Liver (tissue), 9 donors: Measurements from ENCODE around the gene DPP6. TPM values are rescaled to one million over a fixed set of nuclear protein-coding genes. Genes with fewer than 3 reads are reported as not detected.

Experiments used
- DNase-seq: peaks from one replicate; pipeline ENCODE4 v3.0.0-alpha.2; 2017; ENCODE audit warnings: low spot score
- H3K27ac ChIP-seq, 2 donors: one replicate each; pipeline ENCODE4 v1.7.0; 2013; ENCODE audit warnings: inconsistent platforms in 2 of 2, low read length in 2 of 2, control low read depth in 1 of 2, low read depth in 1 of 2, mild to moderate bottlenecking in 1 of 2
- H3K27me3 ChIP-seq, 4 donors: one replicate each; pipeline versions ENCODE4 v1.6.1 to v1.7.0; 2013; ENCODE audit warnings: low read length in 3 of 4, inconsistent platforms in 1 of 4, mild to moderate bottlenecking in 1 of 4, moderate library complexity in 1 of 4; ENCODE audit not compliant: control insufficient read depth in 4 of 4, insufficient read depth in 4 of 4
- H3K36me3 ChIP-seq, 4 donors: one replicate each; pipeline versions ENCODE4 v1.6.1 to v1.7.0; 2013; ENCODE audit warnings: low read length in 3 of 4, mild to moderate bottlenecking in 3 of 4, low read depth in 1 of 4, moderate library complexity in 1 of 4; ENCODE audit not compliant: control insufficient read depth in 4 of 4, insufficient read depth in 3 of 4
- H3K4me1 ChIP-seq, 4 donors: one replicate each; pipeline versions ENCODE4 v1.6.1 to v1.7.0; 2013; ENCODE audit warnings: low read length in 3 of 4, mild to moderate bottlenecking in 3 of 4, moderate library complexity in 1 of 4; ENCODE audit not compliant: control insufficient read depth in 4 of 4, insufficient read depth in 4 of 4
- H3K4me3 ChIP-seq, 3 donors: one replicate each; pipeline versions ENCODE4 v1.6.1 to v1.7.0; 2013; ENCODE audit warnings: low read length in 3 of 3, control low read depth in 1 of 3, low read depth in 1 of 3, mild to moderate bottlenecking in 1 of 3
- H3K9ac ChIP-seq, 2 donors: one replicate each; pipeline ENCODE4 v1.7.0; 2013; ENCODE audit warnings: low read length in 2 of 2, mild to moderate bottlenecking in 2 of 2, moderate library complexity in 2 of 2, control low read depth in 1 of 2, low read depth in 1 of 2
- H3K9me3 ChIP-seq, 4 donors: one replicate each; pipeline versions ENCODE4 v1.6.1 to v1.7.0; 2013; ENCODE audit warnings: low read length in 3 of 4; ENCODE audit not compliant: control insufficient read depth in 4 of 4
- ATF3 ChIP-seq: IDR thresholded peaks from 2 replicates; pipeline ENCODE4 v1.6.1; 2016; ENCODE audit warnings: antibody characterized with exemption
- EGR1 ChIP-seq, 2 donors: IDR thresholded peaks; 2 replicates each; pipeline ENCODE4 v1.6.1; 2016 to 2018; ENCODE audit warnings: antibody characterized with exemption in 2 of 2, low read depth in 2 of 2
- FOXA1 ChIP-seq: IDR thresholded peaks from 2 replicates; pipeline ENCODE4 v1.6.1; 2016; ENCODE audit warnings: antibody characterized with exemption
- FOXA2 ChIP-seq: IDR thresholded peaks from 2 replicates; pipeline ENCODE4 v1.6.1; 2016; ENCODE audit warnings: antibody characterized with exemption
- HNF4A ChIP-seq, 2 donors: conservative IDR thresholded peaks; 2 replicates each; pipeline ENCODE4 v1.6.1; 2016; ENCODE audit warnings: antibody characterized with exemption in 2 of 2, mild to moderate bottlenecking in 2 of 2
- HNF4G ChIP-seq: IDR thresholded peaks from 2 replicates; pipeline ENCODE4 v1.6.1; 2016; ENCODE audit warnings: antibody characterized with exemption
- MAX ChIP-seq: IDR thresholded peaks from 2 replicates; pipeline ENCODE4 v1.6.1; 2016; ENCODE audit warnings: antibody characterized with exemption
- NR2F2 ChIP-seq: IDR thresholded peaks from 2 replicates; pipeline ENCODE4 v1.6.1; 2016; ENCODE audit warnings: antibody characterized with exemption
- RAD21 ChIP-seq, 2 donors: IDR thresholded peaks; 2 replicates each; pipeline ENCODE4 v1.6.1; 2016; ENCODE audit warnings: antibody characterized with exemption in 2 of 2, mild to moderate bottlenecking in 2 of 2
- REST ChIP-seq: IDR thresholded peaks from 2 replicates; pipeline ENCODE4 v1.6.1; 2016; ENCODE audit warnings: antibody characterized with exemption, mild to moderate bottlenecking
- RXRA ChIP-seq, 2 donors: IDR thresholded peaks; 2 replicates each; pipeline ENCODE4 v1.6.1; 2017 to 2018; ENCODE audit warnings: antibody characterized with exemption in 2 of 2, mild to moderate bottlenecking in 1 of 2
- TAF1 ChIP-seq: conservative IDR thresholded peaks from 2 replicates; pipeline ENCODE4 v1.6.1; 2016; ENCODE audit warnings: antibody characterized with exemption, mild to moderate bottlenecking
- WGBS: extraction: QIAGEN DNeasy Blood & Tissue Kit; methylation state at CpG from one replicate; pipeline ENCODE4 v1.1.7; 2013; 5-methylcytosine and 5-hydroxymethylcytosine counted together
- polyA plus RNA-seq, 2 donors: library from polyadenylated mRNA; stranded (reverse) in 1 of 2; unstranded in 1 of 2; fragments of 200-250 nt in 1 of 2; fragments of >200 nt in 1 of 2; fragmentation: Nextera tagmentation in 1 of 2; extraction: Ambion mirVana in 1 of 2; gene quantifications; one replicate each; pipeline versions ENCODE4 v1.2.1 to v1.2.3, GENCODE V29; 2013 to 2015
- total RNA-seq, 2 donors: library from RNA; depleted of rRNA; stranded (reverse); fragments of >200 nt; gene quantifications; one replicate each; pipeline ENCODE4 v1.2.3, GENCODE V29; 2014
- donor health status: healthy.
- donor health status: healthy.
- donor health status: healthy.
- donor health status: healthy.
- donor health status: healthy.

Gene DPP6
- total and polyA plus RNA-seq, 4 donors = 0.01 TPM; not detected in 3

- no peak for TF ChIP-seq REST
- TF ChIP-seq ATF3 = no peak
- TF ChIP-seq RXRA (IDR thresholded peaks at IDR 0.05) = no peak
- no peak for TF ChIP-seq NR2F2
- TF ChIP-seq FOXA2 = no peak
These were observed 599.3 kb downstream of the DPP6 start (continued) for GRCh38 chr7:154651501-154651900.

GRCh38 chr7:154652564-154652963 is 600.4 kb downstream of the DPP6 start:
- no peak for DNase-seq
- H3K4me1 ChIP-seq = no peaks in the 10 kb centered on the region
- TF ChIP-seq FOXA2 = no peak
- no peak for TF ChIP-seq EGR1 (IDR thresholded peaks at IDR 0.05; ENCODE audit: low read depth in 2 of 2)
- no peak for TF ChIP-seq FOXA1
- no peak for TF ChIP-seq MAX
- TF ChIP-seq HNF4A (conservative IDR thresholded peaks at IDR 0.05) = no peak
- TF ChIP-seq NR2F2 = no peak
- no peaks in the 10 kb centered on the region for H3K27me3 ChIP-seq
- H3K36me3 ChIP-seq = no peaks in the 10 kb centered on the region
- WGBS = 75% methylated on average over 9 of the region's 9 CpGs
- no peak overlapping the region for H3K9ac ChIP-seq
- no peaks in the 10 kb centered on the region for H3K9me3 ChIP-seq
- no peak overlapping the region for H3K4me3 ChIP-seq
- H3K27ac ChIP-seq = no peak overlapping the region

- H3K27ac ChIP-seq = no peak overlapping the region
- TF ChIP-seq EGR1 (IDR thresholded peaks at IDR 0.05; ENCODE audit: low read depth in 2 of 2) (no peak), RAD21 (IDR thresholded peaks at IDR 0.05) (no peak), TAF1 (no peak), FOXA2 (no peak)
- no peaks in the 10 kb centered on the region for H3K36me3 ChIP-seq
- DNase-seq = no peak
- H3K4me1 ChIP-seq = no peaks in the 10 kb centered on the region
- H3K9ac ChIP-seq = no peak overlapping the region
- WGBS = 69% methylated on average over 1 of the region's 1 CpG
- no peaks in the 10 kb centered on the region for H3K9me3 ChIP-seq
- no peak overlapping the region for H3K4me3 ChIP-seq
- H3K27me3 ChIP-seq = no peaks in the 10 kb centered on the region
These were observed 601.1 kb downstream of the DPP6 start for GRCh38 chr7:154653281-154653680.

GRCh38 chr7:154656618-154657017 is 604.4 kb downstream of the DPP6 start:
- Histone ChIP-seq H3K27ac (no peak overlapping the region), H3K4me1 (no peaks in the 10 kb centered on the region), H3K9ac (no peak overlapping the region), H3K9me3 (peaks cover 0 to 6% (median 2%) of the 10 kb centered on the region in 4 donors), H3K27me3 (no peaks in the 10 kb centered on the region), H3K36me3 (no peaks in the 10 kb centered on the region), H3K4me3 (no peak overlapping the region)
- TF ChIP-seq HNF4G = no peak
- no peak for TF ChIP-seq REST
- TF ChIP-seq FOXA1 = no peak
- WGBS = 76% methylated on average over 9 of the region's 10 CpGs
- DNase-seq = no peak
